VCaP (cell line): ENCODE data around the gene INPP1.

Source experiments
- H3K27ac ChIP-seq: fragments of 450-650 bp; 2 replicates; pipeline ENCODE4 v1.5.1; 2017
- CTCF ChIP-seq: fragments of 450-650 bp; conservative IDR thresholded peaks from 2 replicates; pipeline ENCODE4 v1.5.1; 2017; ENCODE audit warnings: mild to moderate bottlenecking, moderate library complexity

The INPP1 gene

GRCh38 chr2:190313880-190314279 is 29.5 kb upstream of the INPP1 start:
- no peak overlapping the region for H3K27ac ChIP-seq
- no peak for TF ChIP-seq CTCF

DNA sequence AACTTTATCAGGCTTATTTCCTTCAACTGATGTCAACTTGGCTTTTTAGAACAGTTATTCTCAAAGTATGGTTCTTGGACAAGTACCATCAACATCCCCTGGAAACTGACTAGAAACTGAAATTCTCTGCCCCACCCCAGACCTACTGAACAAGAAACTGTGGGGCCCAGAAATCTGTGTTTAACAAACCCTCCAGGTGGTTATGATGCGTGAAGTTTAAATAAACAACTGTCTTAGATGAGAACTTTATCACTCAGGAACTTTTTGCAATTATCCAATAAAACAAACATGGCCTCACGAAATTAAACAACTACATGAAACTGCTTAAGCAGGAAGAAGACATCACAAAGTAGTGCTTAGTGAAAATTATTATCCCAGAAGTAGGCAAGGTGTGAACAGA is 28.1 kb upstream of the INPP1 start:
- TF ChIP-seq CTCF: no peak

DNA sequence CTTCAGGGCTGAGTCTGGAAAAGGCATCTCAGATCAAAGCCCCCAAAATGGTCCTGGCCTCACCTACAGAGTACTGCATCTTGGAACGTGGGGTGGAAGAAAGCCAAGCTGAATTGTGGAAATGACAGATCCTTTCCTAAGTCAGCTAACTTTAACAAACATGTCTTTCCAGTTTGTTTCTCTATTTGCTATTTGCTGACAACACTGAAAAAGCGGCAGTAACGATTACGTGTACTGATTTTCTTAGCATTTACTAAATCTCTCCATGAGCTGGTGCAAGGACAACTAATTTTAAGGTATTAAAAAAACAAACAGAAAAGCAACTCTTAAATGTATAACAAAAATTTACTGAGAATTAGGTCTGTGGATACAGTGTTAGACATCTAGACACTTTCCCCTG is 24.9 kb upstream of the INPP1 start:
- TF ChIP-seq CTCF: no peak
- H3K27ac ChIP-seq: peak overlapping the region; percentile 78

More for the DNA sequence above, 28.1 kb upstream of the INPP1 start:
- H3K27ac ChIP-seq: no peak overlapping the region; the same call in 1 of the 2 replicates

GRCh38 chr2:190318931-190319554 is 24.3 kb upstream of the INPP1 start:
- TF ChIP-seq CTCF: no peak
- peak overlapping the region; percentile 78 for H3K27ac ChIP-seq

DNA sequence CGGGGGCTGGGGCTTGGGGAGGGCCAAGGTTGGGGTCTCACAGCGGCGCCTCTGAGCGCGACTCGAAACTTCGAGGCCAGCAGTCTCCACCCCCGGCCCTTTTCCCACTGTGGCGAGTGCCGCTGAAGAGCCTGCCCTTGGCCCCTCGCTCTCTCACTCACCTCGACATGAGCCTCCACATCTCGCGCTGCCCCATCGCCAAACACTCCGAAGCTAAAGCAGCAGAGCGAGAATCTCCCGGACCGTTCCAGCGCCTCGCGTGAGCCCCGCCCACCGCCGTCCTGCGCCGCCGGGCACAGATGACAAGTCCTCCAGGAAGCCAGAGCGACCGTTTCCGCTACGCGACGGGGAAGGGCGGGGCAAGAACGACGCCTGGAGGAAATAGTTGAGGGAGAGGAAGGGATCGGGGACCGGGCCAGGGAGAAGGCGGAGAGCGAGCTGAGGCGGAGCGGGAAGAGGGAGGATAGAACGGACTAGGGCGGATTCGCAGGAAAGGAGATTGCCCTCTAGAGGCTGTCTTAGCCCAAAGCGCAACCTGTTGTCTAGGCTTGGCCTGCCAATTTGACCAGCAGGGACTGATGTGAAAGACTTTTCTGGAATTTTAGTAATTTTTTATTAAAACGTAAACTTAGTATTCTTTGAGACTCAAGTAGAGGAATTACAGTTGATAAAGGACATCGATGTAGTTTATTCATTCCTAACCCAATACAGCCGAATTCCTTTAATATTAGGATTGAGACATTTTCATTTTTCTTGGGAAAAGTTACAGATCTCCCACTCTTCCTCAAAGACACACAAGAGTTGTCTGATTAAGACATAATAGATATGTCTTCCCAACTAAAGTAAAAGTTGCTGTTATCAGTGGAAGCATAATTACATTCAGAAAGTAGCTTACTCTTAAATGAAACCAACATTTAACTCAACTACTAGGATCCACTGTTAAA is 23.6 kb upstream of the INPP1 start, which contains the start of gene HIBCH:
TSS of gene HIBCH (minus strand) at position 272 of the 944 bp plus-strand sequence. CDS start at position 196, 76 bp downstream.
- TF ChIP-seq CTCF: peak; percentile 92
- peak within 1 kb of the TSS; percentile 78 for H3K27ac ChIP-seq

GRCh38 chr2:190320696-190321095 is 22.7 kb upstream of the INPP1 start:
- peak overlapping the region; percentile 78 for H3K27ac ChIP-seq

More at GRCh38 chr2:190320696-190321095, 22.7 kb upstream of the INPP1 start:
- TF ChIP-seq CTCF: no peak
